Common myeloid progenitor, CD34-positive (primary cell): ENCODE results near the gene FRYL.

Experiments
- CTCF ChIA-PET: fragments of 350-600 bp; sonication (Branson Sonifier 250); formaldehyde crosslinking; loops from one replicate; lab custom pipeline; 2021; ENCODE audit warnings: antibody characterized with exemption; lab: Charles Lee
- POLR2A ChIA-PET: fragments of 350-600 bp; sonication (Branson Sonifier 250); formaldehyde crosslinking; loops from one replicate; lab custom pipeline; 2021; ENCODE audit warnings: antibody characterized with exemption; lab: Charles Lee
- DNase-seq, 3 donors: peaks; one replicate each; pipeline versions ENCODE4 v3.0.0 to v3.0.0-alpha.2; 2013
- H3K27ac ChIP-seq, 2 experiments: 1 replicate in 1 of 2; 2 replicates in 1 of 2; pipeline ENCODE4 v1.7.0; 2013; ENCODE audit warnings: inconsistent platforms in 2 of 2, low read length in 2 of 2, mild to moderate bottlenecking in 2 of 2, low read depth in 1 of 2, moderate library complexity in 1 of 2; ENCODE audit not compliant: severe bottlenecking in 2 of 2, insufficient read depth in 1 of 2, poor library complexity in 1 of 2
- H3K27me3 ChIP-seq, 5 experiments: replicated peaks in 2 of 5; 1 replicate in 3 of 5; 2 replicates in 2 of 5; pipeline versions ENCODE4 v1.6.1 to v1.7.0; 2013; ENCODE audit warnings: low read length in 4 of 5, mild to moderate bottlenecking in 2 of 5, moderate library complexity in 2 of 5, inconsistent platforms in 1 of 5; ENCODE audit not compliant: insufficient read depth in 5 of 5, control insufficient read depth in 4 of 5
- H3K36me3 ChIP-seq, 4 experiments: 1 replicate in 2 of 4; 2 replicates in 2 of 4; pipeline versions ENCODE4 v1.6.1 to v1.7.0; 2013; ENCODE audit warnings: low read length in 3 of 4, control low read depth in 1 of 4, mild to moderate bottlenecking in 1 of 4; ENCODE audit not compliant: control insufficient read depth in 4 of 4, insufficient read depth in 4 of 4
- H3K4me1 ChIP-seq, 4 experiments: 1 replicate in 3 of 4; 2 replicates in 1 of 4; pipeline versions ENCODE4 v1.6.1 to v1.7.1; 2013; ENCODE audit warnings: low read length in 3 of 4, mild to moderate bottlenecking in 3 of 4, control low read depth in 1 of 4, inconsistent platforms in 1 of 4, moderate library complexity in 1 of 4; ENCODE audit not compliant: control insufficient read depth in 4 of 4, insufficient read depth in 4 of 4; ENCODE audit errors: control extremely low read depth in 1 of 4
- H3K4me3 ChIP-seq, 7 experiments: 1 replicate in 4 of 7; 2 replicates in 3 of 7; pipeline versions ENCODE4 v1.5.1 to v1.7.0; 2013; ENCODE audit warnings: mild to moderate bottlenecking in 7 of 7, low read length in 6 of 7, moderate library complexity in 6 of 7, inconsistent platforms in 2 of 7, low read depth in 2 of 7, control low read depth in 1 of 7; ENCODE audit not compliant: insufficient read depth in 4 of 7, control insufficient read depth in 1 of 7; ENCODE audit errors: extremely low read depth in 1 of 7
- H3K9me3 ChIP-seq, 5 experiments: 1 replicate in 4 of 5; 2 replicates in 1 of 5; pipeline versions ENCODE4 v1.6.1 to v1.7.1; 2013; ENCODE audit warnings: low read length in 4 of 5, mild to moderate bottlenecking in 2 of 5, inconsistent platforms in 1 of 5, low read depth in 1 of 5, moderate library complexity in 1 of 5; ENCODE audit not compliant: control insufficient read depth in 4 of 5, insufficient read depth in 2 of 5; ENCODE audit errors: control extremely low read depth in 1 of 5
- WGBS: methylation state at CpG from one replicate; pipeline ENCODE4 v1.1.5; 2013; ENCODE audit not compliant: insufficient coverage; 5-methylcytosine and 5-hydroxymethylcytosine counted together

Gene FRYL

GRCh38 chr4:48668254-48669017 lies 111.6 kb downstream of the FRYL start:
- no peak overlapping the region for H3K4me3 ChIP-seq
- peaks cover 0 to 5% (median 2%) of the 10 kb centered on the region in 4 experiments for H3K36me3 ChIP-seq
- POLR2A ChIA-PET = no interaction called here
- H3K27ac ChIP-seq = no peak overlapping the region
- peaks cover 1 to 22% (median 11%) of the 10 kb centered on the region in 4 experiments for H3K4me1 ChIP-seq
- CTCF ChIA-PET = interaction anchor here (1.5 to 2.3 kb wide), 4 partner anchors 8 to 89 kb away, joined by 4 to 7 read pairs (median 5); no protein-coding TSS in a partner anchor
- H3K27me3 ChIP-seq = no peaks in the 10 kb centered on the region
- WGBS = 47% methylated on average over 2 of the region's 4 CpGs
- no peak for DNase-seq
- H3K9me3 ChIP-seq = peaks cover 0 to 4% (median 0%) of the 10 kb centered on the region in 5 experiments

GRCh38 chr4:48667148-48667547 lies 112.9 kb downstream of the FRYL start:
- H3K27ac ChIP-seq = no peak overlapping the region
- POLR2A ChIA-PET = no interaction called here
- no peak overlapping the region for H3K4me3 ChIP-seq
- DNase-seq = peak; percentile 35 to 68 (median 48)
- peaks cover 0 to 5% (median 2%) of the 10 kb centered on the region in 4 experiments for H3K36me3 ChIP-seq
- WGBS = no CpG with 5 or more reads among the region's 2 CpGs
- H3K4me1 ChIP-seq = peaks cover 1 to 22% (median 11%) of the 10 kb centered on the region in 4 experiments
- CTCF ChIA-PET = interaction anchor here (0.9 to 2.3 kb wide), 3 partner anchors 13 to 88 kb away, joined by 3 to 7 read pairs (median 6); no protein-coding TSS in a partner anchor
- H3K9me3 ChIP-seq = peaks cover 0 to 7% (median 3%) of the 10 kb centered on the region in 5 experiments
- no peaks in the 10 kb centered on the region for H3K27me3 ChIP-seq

GRCh38 chr4:48665555-48666186 lies 114.4 kb downstream of the FRYL start:
- CTCF ChIA-PET = interaction anchor here (0.8 to 1.4 kb wide), 3 partner anchors 12 to 27 kb away, joined by 3 to 7 read pairs (median 4); no protein-coding TSS in a partner anchor
- peaks cover 1 to 22% (median 11%) of the 10 kb centered on the region in 4 experiments for H3K4me1 ChIP-seq

GRCh38 chr4:48664938-48665337 lies 115.1 kb downstream of the FRYL start:
- Histone ChIP-seq H3K4me1 (peaks cover 1 to 22% (median 11%) of the 10 kb centered on the region in 4 experiments), H3K27ac (no peak overlapping the region), H3K4me3 (no peak overlapping the region), H3K36me3 (peaks cover 2 to 11% (median 4%) of the 10 kb centered on the region in 4 experiments), H3K9me3 (peaks cover 0 to 9% (median 3%) of the 10 kb centered on the region in 5 experiments), H3K27me3 (no peaks in the 10 kb centered on the region)
- CTCF ChIA-PET = interaction anchor here (0.7 to 1.4 kb wide), 3 partner anchors 11 to 28 kb away, joined by 3 to 7 read pairs (median 4); no protein-coding TSS in a partner anchor
- DNase-seq = no peak
- POLR2A ChIA-PET = no interaction called here

More at GRCh38 chr4:48665555-48666186, 114.4 kb downstream of the FRYL start:
- H3K9me3 ChIP-seq = peaks cover 0 to 10% (median 3%) of the 10 kb centered on the region in 5 experiments
- WGBS = 87% methylated on average over 2 of the region's 4 CpGs
- POLR2A ChIA-PET = no interaction called here
- no peak overlapping the region for H3K4me3 ChIP-seq
- DNase-seq = no peak
- H3K27me3 ChIP-seq = no peaks in the 10 kb centered on the region
- no peak overlapping the region for H3K27ac ChIP-seq
- H3K36me3 ChIP-seq = peaks cover 2 to 11% (median 4%) of the 10 kb centered on the region in 4 experiments

- no peaks in the 10 kb centered on the region for H3K27me3 ChIP-seq
- POLR2A ChIA-PET = no interaction called here
These were observed 118.7 kb downstream of the FRYL start for GRCh38 chr4:48661391-48661790.

GRCh38 chr4:48660347-48660746 lies 119.7 kb downstream of the FRYL start:
- H3K36me3 ChIP-seq = peaks cover 2 to 11% (median 4%) of the 10 kb centered on the region in 4 experiments
- H3K9me3 ChIP-seq = peaks cover 0 to 9% (median 3%) of the 10 kb centered on the region in 5 experiments
- no peak overlapping the region for H3K4me3 ChIP-seq
- POLR2A ChIA-PET = no interaction called here
- CTCF ChIA-PET = interaction anchor here (1.0 kb wide), 2 partner anchors 9 to 20 kb away, joined by 3 to 4 read pairs; no protein-coding TSS in a partner anchor
- H3K27me3 ChIP-seq = no peaks in the 10 kb centered on the region
- H3K27ac ChIP-seq = no peak overlapping the region
- DNase-seq = no peak
- no peaks in the 10 kb centered on the region for H3K4me1 ChIP-seq

More at GRCh38 chr4:48661391-48661790, 118.7 kb downstream of the FRYL start:
- Histone ChIP-seq H3K36me3 (peaks cover 2 to 11% (median 4%) of the 10 kb centered on the region in 4 experiments), H3K4me3 (no peak overlapping the region), H3K9me3 (peaks cover 0 to 9% (median 3%) of the 10 kb centered on the region in 5 experiments), H3K4me1 (peaks cover 0 to 6% (median 5%) of the 10 kb centered on the region in 4 experiments), H3K27ac (no peak overlapping the region)
- no CpG with 5 or more reads among the region's 1 CpG for WGBS
- DNase-seq = no peak
- CTCF ChIA-PET = no interaction called here
